ENCODE data around the gene TMEM121. TPM values are rescaled to one million over a fixed set of nuclear protein-coding genes. Genes with fewer than 3 reads are reported as not detected.

Gene TMEM121
- total and polyA plus RNA-seq, 10 of the 15 experiments (the other 5 are each of a cell fraction or from before 2014, with no cell fraction given), result 0.04 to 4.9 (median 1.2) TPM; not detected in 2

- TF ChIP-seq TBL1XR1 (IDR thresholded peaks at IDR 0.05; ENCODE audit: low read depth, low read length) (no peak), EP300 (IDR thresholded peaks at IDR 0.05; ENCODE audit: borderline replicate concordance in 1 of 2, control insufficient read depth in 1 of 2, low read depth in 2 of 2, low read length in 2 of 2) (no peak), RAD21 (IDR thresholded peaks at IDR 0.05; ENCODE audit: insufficient read depth, low read depth, low read length) (no peak), CHD1 (IDR thresholded peaks at IDR 0.05; ENCODE audit: low read depth, low read length) (no peak), IKZF2 (IDR thresholded peaks at IDR 0.05) (no peak), FOS (IDR thresholded peaks at IDR 0.05; ENCODE audit: borderline replicate concordance, extremely low read depth, insufficient read length) (no peak), SIX5 (IDR thresholded peaks at IDR 0.05; ENCODE audit: low read depth, low read length, severe bottlenecking) (no peak), CEBPB (IDR thresholded peaks at IDR 0.05; ENCODE audit: borderline replicate concordance in 1 of 2, low read depth in 2 of 2, low read length in 2 of 2) (no peak), ZBTB4 (CRISPR knock-in tag; IDR thresholded peaks at IDR 0.05) (no peak), ATF7 (IDR thresholded peaks at IDR 0.05; ENCODE audit: low read depth) (no peak), WRNIP1 (IDR thresholded peaks at IDR 0.05; ENCODE audit: borderline replicate concordance, low read depth, low read length) (no peak), ATF3 (IDR thresholded peaks at IDR 0.05; ENCODE audit: borderline replicate concordance, extremely low read depth, low read depth, low read length) (no peak), ELK1 (IDR thresholded peaks at IDR 0.05; ENCODE audit: low read depth, low read length) (no peak), SP1 (IDR thresholded peaks at IDR 0.05; ENCODE audit: low read depth, low read length) (no peak), ZSCAN29 (IDR thresholded peaks at IDR 0.05) (no peak), STAT1 (conservative IDR thresholded peaks at IDR 0.05) (no peak), NFIC (IDR thresholded peaks at IDR 0.05; ENCODE audit: low read depth, low read length) (no peak), SMAD1 (IDR thresholded peaks at IDR 0.05; ENCODE audit: low read depth, partially characterized antibody) (no peak), BMI1 (IDR thresholded peaks at IDR 0.05; ENCODE audit: borderline replicate concordance) (no peak), BCL11A (IDR thresholded peaks at IDR 0.05; ENCODE audit: low read depth, low read length) (no peak), DPF2 (IDR thresholded peaks at IDR 0.05) (peak; percentile 55), NBN (IDR thresholded peaks at IDR 0.05) (no peak), STAT3 (IDR thresholded peaks at IDR 0.05; ENCODE audit: low read depth, low read length) (no peak), SMAD5 (IDR thresholded peaks at IDR 0.05; ENCODE audit: low read depth) (no peak), SREBF2 (IDR thresholded peaks at IDR 0.05; ENCODE audit: low read length) (no peak), LARP7 (IDR thresholded peaks at IDR 0.05) (peak; percentile 99), ZNF207 (IDR thresholded peaks at IDR 0.05; ENCODE audit: borderline replicate concordance) (no peak), ETV6 (conservative IDR thresholded peaks at IDR 0.05 in 1 of 2, IDR thresholded peaks at IDR 0.05 in 1 of 2; ENCODE audit: borderline replicate concordance in 1 of 2, low read depth in 1 of 2) (no peak), RB1 (IDR thresholded peaks at IDR 0.05; ENCODE audit: borderline replicate concordance) (peak; percentile 21; the same call in 1 of the 2 replicates), PAX8 (IDR thresholded peaks at IDR 0.05) (no peak)
Measured at GRCh38 chr14:105491366-105491973, 34.9 kb upstream of the TMEM121 start (continued).

All from GM12878 (cell line).